NCI-H748 treated with DMSO at 0.1 percent for 48 hours (cell line): ENCODE results near the gene PGAP1.
A peak's percentile ranks its signal among the peaks of the same experiment; 100 is the strongest.

Source experiments
- DNase-seq: peaks from one replicate; lab custom pipeline; 2025; lab: John Stamatoyannopoulos, UW

Gene PGAP1, protein sequence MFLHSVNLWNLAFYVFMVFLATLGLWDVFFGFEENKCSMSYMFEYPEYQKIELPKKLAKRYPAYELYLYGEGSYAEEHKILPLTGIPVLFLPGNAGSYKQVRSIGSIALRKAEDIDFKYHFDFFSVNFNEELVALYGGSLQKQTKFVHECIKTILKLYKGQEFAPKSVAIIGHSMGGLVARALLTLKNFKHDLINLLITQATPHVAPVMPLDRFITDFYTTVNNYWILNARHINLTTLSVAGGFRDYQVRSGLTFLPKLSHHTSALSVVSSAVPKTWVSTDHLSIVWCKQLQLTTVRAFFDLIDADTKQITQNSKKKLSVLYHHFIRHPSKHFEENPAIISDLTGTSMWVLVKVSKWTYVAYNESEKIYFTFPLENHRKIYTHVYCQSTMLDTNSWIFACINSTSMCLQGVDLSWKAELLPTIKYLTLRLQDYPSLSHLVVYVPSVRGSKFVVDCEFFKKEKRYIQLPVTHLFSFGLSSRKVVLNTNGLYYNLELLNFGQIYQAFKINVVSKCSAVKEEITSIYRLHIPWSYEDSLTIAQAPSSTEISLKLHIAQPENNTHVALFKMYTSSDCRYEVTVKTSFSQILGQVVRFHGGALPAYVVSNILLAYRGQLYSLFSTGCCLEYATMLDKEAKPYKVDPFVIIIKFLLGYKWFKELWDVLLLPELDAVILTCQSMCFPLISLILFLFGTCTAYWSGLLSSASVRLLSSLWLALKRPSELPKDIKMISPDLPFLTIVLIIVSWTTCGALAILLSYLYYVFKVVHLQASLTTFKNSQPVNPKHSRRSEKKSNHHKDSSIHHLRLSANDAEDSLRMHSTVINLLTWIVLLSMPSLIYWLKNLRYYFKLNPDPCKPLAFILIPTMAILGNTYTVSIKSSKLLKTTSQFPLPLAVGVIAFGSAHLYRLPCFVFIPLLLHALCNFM

GRCh38 chr2:196926562-196927375 is at the start of gene PGAP1:
TSS of gene PGAP1 (minus strand) at chr2:196926707. CDS start at chr2:196926616, 91 bp downstream.
- DNase-seq: peak; percentile 98

DNA sequence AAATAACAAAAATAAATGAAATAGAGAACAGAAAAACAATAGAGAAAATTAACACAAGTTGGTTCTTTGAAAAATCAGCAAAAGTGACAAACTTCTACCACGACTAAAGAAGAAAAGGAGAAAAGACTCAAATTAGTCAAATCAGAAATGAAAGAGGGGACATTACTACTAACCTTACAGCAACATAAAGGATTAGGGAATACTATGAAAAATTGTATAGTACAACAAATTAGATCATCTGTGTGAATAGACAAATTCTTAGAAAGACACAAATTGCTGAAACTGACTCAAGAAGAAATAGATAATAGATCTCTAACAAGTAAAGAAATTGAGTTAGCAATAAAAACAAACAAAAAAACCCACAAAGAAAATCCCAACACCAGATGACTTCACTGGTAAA is 48.5 kb upstream of the PGAP1 start:
- DNase-seq: no peak

- DNase-seq: no peak
Measured at GRCh38 chr2:196971574-196972279, 45.2 kb upstream of the PGAP1 start.

- DNase-seq: no peak
Measured at GRCh38 chr2:196970099-196970498, 43.6 kb upstream of the PGAP1 start.

GRCh38 chr2:196968516-196968915 is 42.0 kb upstream of the PGAP1 start:
- DNase-seq: no peak

- no peak for DNase-seq
Measured at GRCh38 chr2:196967775-196968174, 41.3 kb upstream of the PGAP1 start.

DNA sequence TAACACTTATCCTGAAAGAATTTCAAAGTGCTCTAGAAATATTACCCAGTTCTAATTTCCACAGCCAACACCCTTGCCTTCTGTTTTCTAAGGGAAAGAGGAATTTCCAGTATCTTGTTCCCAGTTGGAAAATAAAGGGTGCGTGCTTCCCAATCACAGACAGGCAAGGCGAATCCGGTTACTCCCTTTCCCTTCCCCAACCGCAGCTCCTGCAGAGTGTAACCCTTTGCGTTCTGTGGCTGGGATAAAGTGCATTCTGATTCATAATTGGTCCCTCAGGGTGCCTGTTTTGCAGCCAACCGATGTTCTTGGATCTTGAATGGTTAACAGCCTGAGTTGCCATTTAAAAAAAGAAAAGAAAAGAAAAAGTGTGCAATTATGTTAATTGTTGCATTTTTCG is 40.6 kb upstream of the PGAP1 start:
- peak; percentile 81 for DNase-seq

DNA sequence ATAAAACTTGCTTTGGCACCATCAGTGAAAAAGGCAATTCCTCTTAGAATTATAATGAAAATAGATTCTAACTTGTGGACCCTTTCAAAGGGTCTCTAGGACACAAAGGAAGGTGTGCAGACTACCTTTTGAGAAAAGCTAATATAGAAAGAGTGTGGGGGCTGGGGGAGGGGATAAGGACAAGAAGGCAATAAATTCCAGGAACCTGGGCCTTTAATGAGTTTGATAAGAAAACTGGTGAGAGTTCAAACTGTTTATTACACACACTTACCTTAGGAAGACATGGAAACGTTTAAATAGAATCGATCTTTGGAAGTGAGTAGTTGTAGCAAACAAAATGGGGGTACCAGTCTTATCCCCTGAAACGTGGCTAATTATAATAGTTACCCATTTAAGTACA is 39.6 kb upstream of the PGAP1 start:
- DNase-seq: no peak

GRCh38 chr2:196965651-196966050 is 39.1 kb upstream of the PGAP1 start:
- no peak for DNase-seq

GRCh38 chr2:196963961-196964360 is 37.5 kb upstream of the PGAP1 start:
- no peak for DNase-seq

DNA sequence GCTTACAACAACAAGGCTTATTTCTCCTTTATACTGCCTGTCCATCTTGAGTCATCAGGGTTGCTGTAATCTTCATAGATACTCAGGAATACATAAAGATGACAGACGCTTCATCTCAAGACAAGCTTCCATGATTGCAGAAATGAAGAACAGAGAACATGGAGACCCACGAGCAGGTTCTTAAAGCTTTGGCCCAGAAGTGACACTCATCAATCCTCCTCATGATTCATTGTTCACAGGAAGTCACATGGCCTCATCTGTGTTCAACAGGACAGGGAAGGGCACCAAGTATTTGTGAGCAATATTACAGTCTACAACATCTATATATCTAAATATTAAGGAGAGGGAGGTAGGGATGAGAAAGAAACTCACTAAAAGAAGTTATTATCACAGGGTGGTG is 36.5 kb upstream of the PGAP1 start:
- no peak for DNase-seq

DNA sequence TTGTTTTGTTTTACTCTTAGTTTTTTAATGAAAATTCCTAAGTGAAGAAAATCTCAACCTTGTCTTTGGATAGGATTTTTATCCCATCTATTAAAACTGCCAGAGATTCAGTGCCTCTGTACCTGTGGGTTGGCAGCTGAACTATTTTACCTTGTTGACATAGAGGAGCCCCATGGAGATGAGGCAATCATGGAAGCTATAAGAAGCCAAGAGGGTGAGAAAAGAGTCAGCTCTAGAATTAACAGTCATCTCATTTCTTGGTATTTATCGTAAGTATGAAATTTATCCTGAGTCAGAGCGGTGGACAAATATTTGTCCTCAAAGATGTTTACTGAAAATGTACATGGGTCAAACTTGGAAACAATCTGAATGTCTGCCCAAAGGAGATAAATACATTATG is 35.8 kb upstream of the PGAP1 start:
- DNase-seq: no peak

- DNase-seq: no peak
Measured at GRCh38 chr2:196961889-196962288, 35.4 kb upstream of the PGAP1 start.

DNA sequence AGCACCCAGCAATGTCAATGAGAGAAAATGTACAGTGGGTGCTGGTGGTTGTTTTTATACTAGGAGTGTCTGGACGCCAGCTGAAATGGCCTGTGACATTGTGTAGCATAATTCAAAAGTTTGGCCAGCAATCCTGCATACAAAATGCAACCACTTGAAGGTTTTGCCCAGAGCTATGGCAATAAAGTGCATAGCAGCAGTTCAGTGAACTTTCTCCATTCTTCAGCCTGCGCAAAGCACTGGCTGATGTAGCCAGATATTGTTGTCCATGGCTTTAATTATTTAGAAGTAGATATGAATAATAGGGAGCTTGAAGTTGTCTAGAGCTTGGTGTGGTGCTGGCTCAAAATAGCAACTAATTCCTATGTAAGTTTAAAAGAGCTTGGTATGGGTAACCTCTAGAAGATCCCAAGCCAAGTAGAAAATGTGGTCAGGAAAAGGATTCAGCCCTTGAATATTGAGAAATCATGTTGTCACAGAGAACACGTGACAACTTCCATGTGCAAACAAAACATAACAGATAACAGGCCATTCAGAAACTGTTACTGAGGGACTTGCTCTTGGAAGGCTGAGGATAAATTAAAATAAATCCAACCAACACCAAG is 33.3 kb upstream of the PGAP1 start:
- peak; percentile 35 for DNase-seq

- DNase-seq: no peak
Measured at GRCh38 chr2:196959281-196959680, 32.8 kb upstream of the PGAP1 start.

DNA sequence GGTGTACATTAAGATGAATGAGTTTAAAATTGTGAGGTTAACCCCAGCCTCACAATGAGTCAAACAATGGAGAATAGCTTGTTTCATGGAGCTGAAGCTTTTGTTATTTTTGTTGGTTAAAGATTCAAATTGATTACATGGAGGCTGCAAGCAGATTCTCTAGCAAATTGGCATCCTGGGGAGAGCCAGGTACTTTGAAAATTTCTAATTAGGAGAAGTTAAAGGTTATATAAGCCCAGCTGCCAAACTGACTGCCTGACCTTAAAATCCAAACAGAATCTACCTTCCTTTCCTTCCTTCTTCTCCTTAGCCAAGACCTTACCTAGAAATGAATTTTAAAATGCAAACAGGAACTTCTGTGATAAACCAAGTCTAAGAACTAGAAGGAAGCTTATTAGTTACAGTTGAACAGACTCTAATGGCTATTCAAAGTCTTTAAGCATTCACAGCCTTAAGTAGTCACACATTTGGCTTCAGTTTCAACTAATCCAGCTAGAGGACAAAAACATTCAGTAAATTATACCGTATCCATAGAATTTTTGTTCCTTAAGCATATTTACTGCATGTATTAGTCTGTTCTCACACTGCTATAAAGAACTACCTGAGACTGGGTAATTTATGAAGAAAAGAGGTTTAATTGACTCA is 31.5 kb upstream of the PGAP1 start:
- DNase-seq: peak; percentile 45

GRCh38 chr2:196957442-196957841 is 30.9 kb upstream of the PGAP1 start:
- no peak for DNase-seq

- DNase-seq: no peak
Measured at GRCh38 chr2:196956069-196956468, 29.6 kb upstream of the PGAP1 start.

DNA sequence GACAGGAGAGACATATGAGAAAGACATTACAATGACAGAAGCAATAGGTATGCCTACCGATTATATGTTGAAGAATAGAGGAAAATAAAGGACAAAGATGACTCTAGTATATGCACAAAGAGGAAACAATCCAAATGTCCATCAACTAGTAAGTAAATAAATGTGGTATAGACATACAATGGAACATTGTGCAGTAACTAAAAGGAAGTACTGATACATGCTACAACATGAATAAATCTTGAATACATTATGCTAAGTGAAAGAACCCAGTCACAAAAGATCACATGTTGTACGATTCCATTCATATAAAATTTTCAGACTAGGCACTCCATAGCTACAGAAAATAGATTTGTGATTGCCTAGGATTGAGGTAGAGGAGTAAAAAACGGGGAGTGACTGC is 28.5 kb upstream of the PGAP1 start:
- peak; percentile 64 for DNase-seq

DNA sequence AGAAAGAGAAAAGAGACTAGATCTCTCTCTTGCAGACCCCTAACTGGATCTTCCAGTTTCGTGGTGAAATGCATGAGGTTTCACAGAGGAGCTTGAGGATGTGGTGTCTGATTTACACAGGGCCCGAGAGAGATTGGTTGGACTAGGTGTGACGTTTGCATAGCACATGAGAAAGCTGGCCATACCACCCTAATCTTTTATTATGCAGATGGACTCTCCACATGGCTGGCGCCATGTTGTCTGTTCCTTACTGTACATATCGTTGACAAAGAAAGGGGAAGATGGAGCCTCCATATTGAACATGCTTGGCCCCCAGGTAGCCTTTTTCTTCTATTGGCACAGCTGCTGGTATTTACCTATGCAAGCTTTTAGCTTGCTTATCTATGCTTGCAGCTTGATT is 27.5 kb upstream of the PGAP1 start:
- peak; percentile 100 for DNase-seq

DNA sequence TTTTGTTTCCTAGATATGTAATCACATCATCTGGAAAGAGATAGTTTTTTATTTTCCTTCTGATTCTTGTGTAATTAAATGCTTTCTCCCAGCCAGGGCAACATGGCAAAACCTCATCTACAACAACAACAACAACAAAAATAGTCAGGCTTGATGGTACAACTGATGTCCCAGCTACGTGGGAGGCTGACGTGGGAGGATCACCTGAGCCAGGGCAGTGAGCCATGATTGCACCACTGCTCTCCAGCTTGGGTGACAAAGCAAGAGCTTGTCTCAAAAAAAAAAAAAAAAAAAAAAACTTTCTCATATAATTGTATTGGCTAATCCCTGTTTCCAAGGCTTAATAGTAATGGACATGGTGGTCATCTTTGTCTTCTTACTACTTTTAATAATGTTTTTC is 26.4 kb upstream of the PGAP1 start:
- DNase-seq: no peak
